HT1080 (cell line): ENCODE results near the gene LRRC1. TPM values are rescaled to one million over a fixed set of nuclear protein-coding genes. Genes with fewer than 3 reads are reported as not detected.

Experiments
- DNase-seq: peaks from one replicate; pipeline ENCODE4 v3.0.0-alpha.2; 2015; ENCODE audit warnings: low read depth
- total RNA-seq: library from RNA; depleted of rRNA; stranded (reverse); fragments of >200 nt; shearing (Covaris generic); gene quantifications from 2 replicates; pipeline ENCODE4 v1.2.3, GENCODE V29; 2014

Gene LRRC1
- total RNA-seq, 1 experiment from 2014 or later = 6.1 TPM

- DNase-seq = no peak
Observed at GRCh38 chr6:53845280-53846195, 50.7 kb downstream of the LRRC1 start.

DNA sequence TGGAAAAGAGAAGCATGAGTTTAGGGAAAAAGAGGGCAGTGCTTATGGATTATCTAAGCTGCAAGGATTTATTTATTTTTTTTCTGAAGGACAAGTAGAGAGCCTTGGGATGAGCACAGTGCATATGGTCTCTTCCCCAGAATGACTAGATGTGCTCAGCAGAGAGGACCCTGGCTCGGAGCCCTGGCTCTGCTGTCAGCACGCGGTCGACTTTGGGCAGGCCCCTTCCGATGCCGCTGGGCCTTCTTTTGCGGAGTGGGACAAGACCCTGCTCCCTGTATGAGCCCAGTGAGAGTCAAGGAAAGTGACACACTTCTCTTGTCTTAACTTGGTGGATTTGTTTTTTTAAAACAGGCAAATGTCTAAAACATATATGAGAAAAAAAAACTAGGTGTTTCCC lies 51.4 kb downstream of the LRRC1 start:
- DNase-seq = no peak

- no peak for DNase-seq
Observed at GRCh38 chr6:53847796-53848314, 53.0 kb downstream of the LRRC1 start.

DNA sequence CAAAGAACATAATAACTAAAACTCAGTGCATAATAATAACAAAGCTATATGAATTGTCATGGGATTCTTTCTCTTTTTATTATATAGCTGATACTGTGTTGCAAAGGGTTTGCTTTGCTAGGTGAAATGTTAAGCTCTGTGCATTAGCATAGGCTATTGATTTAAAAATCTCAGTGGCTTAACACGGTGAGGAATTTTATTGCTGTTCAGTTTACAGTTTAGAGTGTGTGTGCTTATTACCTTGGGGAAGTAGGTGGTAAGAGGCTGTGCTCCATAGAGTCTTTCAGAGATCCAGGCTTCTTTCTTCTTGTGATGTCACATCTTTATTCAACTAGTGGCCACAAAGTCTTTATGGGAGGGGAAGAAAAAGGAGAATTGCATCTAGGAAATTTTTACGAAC lies 55.7 kb downstream of the LRRC1 start:
- no peak for DNase-seq

- no peak for DNase-seq
Observed at GRCh38 chr6:53851561-53851960, 56.8 kb downstream of the LRRC1 start.

- no peak for DNase-seq
Observed at GRCh38 chr6:53852805-53853204, 58.0 kb downstream of the LRRC1 start.

DNA sequence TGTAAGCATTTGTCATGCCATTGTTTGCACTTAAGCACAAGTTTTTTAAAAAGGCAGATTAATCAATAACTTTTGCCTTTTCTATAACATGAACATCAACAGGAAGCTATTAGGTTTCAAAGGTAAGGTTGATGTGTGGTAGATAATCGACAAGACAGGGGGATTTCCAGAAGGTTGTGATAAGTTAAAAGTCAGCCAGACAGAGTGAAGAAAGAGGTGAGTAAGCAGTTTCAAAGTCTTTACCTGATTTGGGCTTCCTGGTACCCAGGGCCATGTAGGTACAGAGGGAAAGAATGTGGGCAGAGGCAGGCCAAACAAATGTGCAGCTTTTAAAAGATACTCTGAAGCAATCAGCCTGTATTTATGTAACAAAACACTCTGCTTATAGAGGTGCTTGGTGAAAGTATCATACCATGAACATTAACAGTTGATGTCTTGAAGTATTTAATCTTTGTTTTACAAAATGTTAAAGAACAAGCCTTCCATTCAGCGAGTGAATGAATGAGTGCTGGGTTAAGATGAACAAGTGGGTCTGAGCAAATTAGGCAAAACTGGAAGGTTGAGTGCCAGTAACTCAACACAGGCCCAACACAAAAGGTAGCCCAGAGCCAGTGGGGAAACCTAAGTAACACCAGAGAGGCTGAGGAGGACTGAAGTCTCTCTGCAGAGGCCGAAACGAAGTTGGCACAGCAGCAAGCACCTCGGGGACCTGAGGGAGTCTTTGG lies 60.2 kb downstream of the LRRC1 start:
- DNase-seq = no peak

GRCh38 chr6:53855940-53856339 lies 61.1 kb downstream of the LRRC1 start:
- no peak for DNase-seq

- no peak for DNase-seq
Observed at GRCh38 chr6:53857318-53858094, 62.7 kb downstream of the LRRC1 start.

- no peak for DNase-seq
Observed at GRCh38 chr6:53858196-53858595, 63.4 kb downstream of the LRRC1 start.

GRCh38 chr6:53858913-53859312 lies 64.1 kb downstream of the LRRC1 start:
- DNase-seq = no peak

DNA sequence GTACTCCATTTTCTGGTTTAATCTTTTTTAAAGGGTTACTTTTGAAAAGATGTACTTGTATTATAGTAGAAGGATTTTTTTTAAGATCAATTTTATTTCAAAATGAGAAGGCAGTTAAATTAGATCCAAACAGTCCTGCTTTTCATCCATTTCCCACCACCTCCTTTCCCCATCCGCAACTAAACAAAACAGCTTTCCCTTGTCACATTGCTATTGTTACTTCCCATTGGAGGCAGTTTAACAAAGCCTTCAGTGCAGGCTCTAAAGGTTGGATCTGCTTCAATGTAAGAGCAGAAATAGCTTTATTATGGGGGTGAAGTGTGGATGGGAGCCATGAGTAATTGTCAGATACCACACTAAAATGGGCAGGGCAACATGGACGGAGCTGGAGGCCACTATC lies 65.7 kb downstream of the LRRC1 start:
- DNase-seq = no peak

- DNase-seq = no peak
Observed at GRCh38 chr6:53861518-53861917, 66.7 kb downstream of the LRRC1 start.

DNA sequence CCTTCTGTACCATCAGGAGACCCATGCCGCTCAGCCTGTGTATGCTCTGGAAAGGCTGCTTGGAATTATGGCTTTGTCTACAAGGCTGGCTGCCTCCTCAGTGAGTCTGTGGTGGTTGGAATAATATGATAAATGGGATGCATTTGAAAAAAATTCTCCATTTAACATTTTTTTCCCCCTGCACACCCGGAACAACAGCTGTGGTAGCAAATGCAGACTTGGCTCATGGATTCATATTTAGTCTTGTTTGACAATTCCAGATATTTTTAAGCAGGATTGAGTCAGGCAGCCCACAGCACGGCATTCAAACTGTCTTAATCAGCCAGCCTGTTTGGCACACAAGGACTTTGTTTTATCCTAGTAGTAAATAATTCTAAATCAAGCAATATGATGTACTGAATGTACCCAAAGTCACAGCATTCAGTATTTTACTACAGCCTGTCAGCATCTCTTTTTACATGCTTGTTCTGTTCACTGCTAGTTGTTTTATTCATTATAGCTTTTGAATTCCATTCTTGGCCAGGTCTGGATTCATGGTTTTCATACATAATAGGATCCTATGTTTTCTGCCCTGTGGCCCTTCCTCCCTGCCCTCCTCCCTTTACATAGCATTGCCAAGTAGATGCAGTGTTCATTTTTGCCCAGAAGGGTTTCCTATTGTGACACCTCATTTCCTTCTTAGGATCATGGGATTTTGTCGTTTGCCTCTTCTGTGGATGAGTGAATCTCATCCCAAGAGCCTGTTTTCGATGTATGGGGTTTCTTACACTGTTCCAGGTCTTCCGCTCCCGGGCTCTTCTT lies 68.1 kb downstream of the LRRC1 start:
- DNase-seq = peak; percentile 18

DNA sequence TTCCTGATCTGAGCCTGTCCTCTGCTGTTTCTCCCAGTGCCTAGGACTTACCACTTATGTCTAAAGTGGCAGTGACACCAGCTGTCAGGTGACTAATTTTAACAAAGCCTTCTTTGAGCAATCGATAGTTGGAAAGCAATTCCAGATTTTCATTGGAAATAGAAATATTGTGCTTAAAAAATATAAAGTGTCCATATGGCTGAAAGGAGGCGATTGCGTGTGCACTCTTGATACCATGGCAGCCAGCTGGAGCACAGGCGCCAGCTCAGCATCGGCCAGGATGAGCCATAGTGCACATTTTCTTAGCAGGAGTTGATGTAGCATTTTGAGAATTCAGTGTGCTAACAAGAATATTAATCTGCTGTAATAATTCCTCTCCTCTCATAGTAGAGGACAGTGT lies 70.0 kb downstream of the LRRC1 start:
- no peak for DNase-seq

DNA sequence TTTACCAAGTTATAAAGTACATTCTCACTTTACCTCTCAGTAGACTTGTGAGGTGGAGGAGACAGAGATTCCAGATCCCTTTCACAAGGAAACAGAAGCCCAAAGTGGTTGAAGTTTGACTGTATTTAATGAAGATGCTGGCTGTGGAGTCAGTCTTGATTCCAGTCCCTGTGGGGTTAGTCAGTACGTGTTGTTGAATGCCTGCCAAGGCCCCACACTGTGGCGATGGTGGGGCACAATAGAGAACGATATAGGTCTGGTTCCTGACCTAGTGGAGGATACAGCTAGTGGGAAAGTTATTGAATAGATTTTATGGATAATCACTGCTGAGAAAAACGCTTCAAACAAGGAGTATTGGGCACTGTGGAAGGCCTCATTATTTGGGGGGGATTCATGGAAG lies 71.4 kb downstream of the LRRC1 start:
- DNase-seq = no peak

DNA sequence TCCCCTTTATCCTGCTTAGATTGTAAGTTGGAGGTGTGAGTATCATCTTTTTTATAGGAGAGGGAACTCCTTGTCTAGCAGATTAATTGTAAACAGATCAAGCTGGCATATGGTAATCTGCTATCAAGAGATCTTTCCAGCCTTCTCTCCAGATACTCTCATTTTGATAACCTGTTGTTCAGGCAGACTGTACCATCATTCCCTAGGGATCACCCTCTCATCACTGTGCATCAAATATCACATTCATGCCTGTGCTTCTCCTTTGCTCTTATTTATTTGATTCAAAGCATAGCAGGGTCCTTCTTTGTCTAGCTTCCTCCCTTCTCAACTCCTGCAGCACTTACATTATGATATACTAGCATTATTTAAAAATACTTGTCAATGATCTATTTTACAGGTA lies 73.8 kb downstream of the LRRC1 start:
- no peak for DNase-seq

GRCh38 chr6:53869964-53870363 lies 75.2 kb downstream of the LRRC1 start:
- DNase-seq = no peak

- DNase-seq = peak; percentile 10
Observed at GRCh38 chr6:53873922-53874321, 79.1 kb downstream of the LRRC1 start.

GRCh38 chr6:53874964-53875363 lies 80.2 kb downstream of the LRRC1 start:
- no peak for DNase-seq

DNA sequence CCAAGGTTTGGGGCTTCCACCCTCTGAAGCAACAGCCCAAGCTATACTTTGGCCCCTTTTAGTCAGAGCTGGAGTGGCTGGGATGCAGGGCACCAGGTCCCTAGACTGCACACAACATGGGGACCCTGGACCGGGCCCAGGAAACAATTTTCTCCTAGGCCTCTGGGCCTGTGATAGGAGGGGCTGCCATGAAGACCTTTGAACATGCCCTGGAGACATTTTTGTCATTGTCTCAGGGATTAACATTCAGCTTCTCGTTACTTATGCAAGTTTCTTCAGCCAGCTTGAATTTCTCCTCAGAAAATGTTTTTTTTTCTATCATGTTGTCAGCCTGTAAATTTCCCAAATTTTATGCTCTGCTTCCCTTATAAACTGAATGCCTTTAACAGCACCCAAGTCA lies 82.3 kb downstream of the LRRC1 start:
- no peak for DNase-seq
